HUES6 (cell line): ENCODE data around the gene INMT.
A peak's percentile ranks its signal among the peaks of the same experiment; 100 is the strongest.

Experiments
- H3K27ac ChIP-seq: 2 replicates; pipeline ENCODE4 v1.7.0; 2013; ENCODE audit warnings: low read depth, mild to moderate bottlenecking, low read length, inconsistent platforms
- H3K27me3 ChIP-seq: 2 replicates; pipeline ENCODE4 v1.6.1; 2013; ENCODE audit warnings: low read length; ENCODE audit not compliant: control insufficient read depth, insufficient read depth
- H3K36me3 ChIP-seq: 2 replicates; pipeline ENCODE4 v1.6.1; 2013; ENCODE audit warnings: low read length; ENCODE audit not compliant: control insufficient read depth, insufficient read depth
- H3K4me1 ChIP-seq: 2 replicates; pipeline ENCODE4 v1.6.1; 2013; ENCODE audit warnings: low read length; ENCODE audit not compliant: control insufficient read depth, insufficient read depth
- H3K4me3 ChIP-seq: 2 replicates; pipeline ENCODE4 v1.5.1; 2013; ENCODE audit warnings: low read depth, low read length
- H3K9ac ChIP-seq: one replicate; pipeline ENCODE4 v1.6.1; 2013; ENCODE audit warnings: mild to moderate bottlenecking, low read length
- H3K9me3 ChIP-seq: 2 replicates; pipeline ENCODE4 v1.6.1; 2013; ENCODE audit warnings: low read depth, low read length; ENCODE audit not compliant: control insufficient read depth, insufficient read depth

Gene INMT

DNA sequence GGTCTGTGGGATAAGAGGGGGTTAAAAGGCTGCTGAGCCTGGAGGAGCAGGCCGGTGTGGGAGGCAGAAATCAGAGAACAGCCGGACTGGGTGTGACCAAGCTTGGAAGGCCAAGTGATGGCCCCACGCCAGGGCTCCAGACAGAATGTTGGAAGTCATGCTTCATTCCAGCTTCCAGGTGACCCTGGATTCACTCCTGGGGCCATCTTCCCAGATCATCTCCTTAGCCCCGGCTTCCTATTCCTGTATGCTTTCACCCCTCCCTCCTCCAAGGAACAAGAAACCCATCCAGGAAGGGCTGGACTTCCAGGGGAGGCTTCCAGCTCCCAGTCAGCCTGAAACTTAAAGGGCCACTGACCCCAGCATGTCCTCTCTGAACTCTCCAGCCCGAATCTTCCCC lies 1.0 kb downstream of the INMT start:
- Histone ChIP-seq H3K4me3 (no peak overlapping the region), H3K4me1 (no peaks in the 10 kb centered on the region; the same call in 1 of the 2 replicates), H3K36me3 (no peaks in the 10 kb centered on the region), H3K9ac (no peak overlapping the region), H3K27ac (no peak overlapping the region), H3K9me3 (0 out of 2 replicates have a peak, but pooled peaks cover 5% of the 10 kb centered on the region), H3K27me3 (no peaks in the 10 kb centered on the region)

DNA sequence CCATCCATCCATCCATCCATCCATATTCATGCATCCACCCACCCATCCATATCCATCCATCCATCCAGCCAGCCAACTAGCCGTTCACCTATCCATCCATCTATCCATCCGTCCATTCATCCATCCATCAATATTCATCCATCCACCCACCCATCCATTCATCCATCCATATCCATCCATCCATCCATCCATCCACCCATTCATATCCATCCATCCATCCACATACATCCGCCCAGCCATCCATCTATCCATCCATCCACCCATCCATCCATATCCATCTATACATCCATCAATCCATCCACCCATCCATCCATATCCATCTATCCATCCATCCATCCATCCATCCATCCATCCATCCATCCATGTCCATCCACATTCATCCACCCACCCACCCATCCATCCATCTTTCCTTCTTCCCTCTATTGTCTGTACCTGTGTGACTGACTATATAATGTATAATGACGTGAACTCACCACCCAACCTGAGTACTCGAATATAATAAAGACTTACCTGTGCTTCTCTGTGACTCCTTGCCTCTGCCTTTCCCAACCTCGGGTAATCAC lies 2.5 kb downstream of the INMT start:
- H3K9ac ChIP-seq, result no peak overlapping the region
- H3K27me3 ChIP-seq, result no peaks in the 10 kb centered on the region
- no peaks in the 10 kb centered on the region; the same call in 1 of the 2 replicates for H3K4me1 ChIP-seq
- H3K9me3 ChIP-seq, result 0 out of 2 replicates have a peak, but pooled peaks cover 5% of the 10 kb centered on the region
- H3K4me3 ChIP-seq, result no peak overlapping the region
- no peak overlapping the region for H3K27ac ChIP-seq
- H3K36me3 ChIP-seq, result no peaks in the 10 kb centered on the region

DNA sequence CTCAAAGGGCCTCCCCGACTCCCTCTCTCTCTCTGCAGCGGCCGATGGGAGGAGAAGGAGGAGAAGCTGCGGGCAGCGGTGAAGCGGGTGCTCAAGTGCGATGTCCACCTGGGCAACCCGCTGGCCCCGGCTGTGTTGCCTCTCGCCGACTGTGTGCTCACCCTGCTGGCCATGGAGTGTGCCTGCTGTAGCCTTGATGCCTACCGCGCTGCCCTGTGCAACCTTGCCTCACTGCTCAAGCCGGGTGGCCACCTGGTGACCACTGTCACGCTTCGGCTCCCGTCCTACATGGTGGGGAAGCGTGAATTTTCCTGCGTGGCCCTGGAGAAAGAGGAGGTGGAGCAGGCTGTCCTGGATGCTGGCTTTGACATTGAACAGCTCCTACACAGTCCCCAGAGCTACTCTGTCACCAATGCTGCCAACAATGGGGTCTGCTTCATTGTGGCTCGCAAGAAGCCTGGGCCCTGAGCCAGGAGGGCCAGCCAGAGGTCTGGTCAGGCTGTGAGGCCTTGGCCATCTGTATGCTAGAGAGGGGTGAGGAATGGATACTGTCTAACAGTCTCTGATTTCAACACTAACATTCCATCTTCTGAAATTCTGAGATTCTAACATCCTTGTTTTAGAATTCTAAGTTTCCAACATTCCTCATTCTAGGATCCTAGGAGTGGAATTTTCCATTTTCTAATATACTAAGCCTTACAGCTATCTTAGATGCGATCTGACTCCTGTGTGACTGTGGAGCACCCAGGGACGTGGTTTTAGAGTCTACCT lies 3.6 kb downstream of the INMT start:
- no peak overlapping the region for H3K27ac ChIP-seq
- no peaks in the 10 kb centered on the region; the same call in 1 of the 2 replicates for H3K27me3 ChIP-seq
- H3K9ac ChIP-seq, result no peak overlapping the region
- no peak overlapping the region for H3K4me3 ChIP-seq
- no peaks in the 10 kb centered on the region for H3K36me3 ChIP-seq
- no peaks in the 10 kb centered on the region for H3K9me3 ChIP-seq
- no peaks in the 10 kb centered on the region; the same call in 1 of the 2 replicates for H3K4me1 ChIP-seq

DNA sequence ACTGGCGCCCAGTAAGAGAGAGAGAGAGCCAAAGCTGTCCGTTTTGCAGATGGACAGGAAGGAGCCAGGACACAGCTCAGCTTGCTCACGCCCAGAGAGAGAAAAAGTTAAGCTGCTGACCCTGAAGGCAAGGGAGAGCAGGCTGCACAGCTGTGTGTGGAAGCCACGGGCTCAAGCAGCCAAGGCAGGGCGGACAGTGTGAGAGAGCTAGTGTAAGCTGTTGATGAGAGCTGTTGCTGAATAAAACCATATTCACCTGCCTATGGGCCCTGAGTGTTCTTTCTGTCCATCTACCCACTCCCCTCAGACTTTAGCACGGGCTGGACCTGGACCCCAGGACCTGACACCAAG lies 5.4 kb downstream of the INMT start:
- H3K4me3 ChIP-seq, result no peak overlapping the region
- H3K36me3 ChIP-seq, result no peaks in the 10 kb centered on the region
- no peak overlapping the region for H3K9ac ChIP-seq
- H3K4me1 ChIP-seq, result no peaks in the 10 kb centered on the region
- H3K9me3 ChIP-seq, result no peaks in the 10 kb centered on the region
- peaks cover 5% of the 10 kb centered on the region for H3K27me3 ChIP-seq
- H3K27ac ChIP-seq, result no peak overlapping the region

DNA sequence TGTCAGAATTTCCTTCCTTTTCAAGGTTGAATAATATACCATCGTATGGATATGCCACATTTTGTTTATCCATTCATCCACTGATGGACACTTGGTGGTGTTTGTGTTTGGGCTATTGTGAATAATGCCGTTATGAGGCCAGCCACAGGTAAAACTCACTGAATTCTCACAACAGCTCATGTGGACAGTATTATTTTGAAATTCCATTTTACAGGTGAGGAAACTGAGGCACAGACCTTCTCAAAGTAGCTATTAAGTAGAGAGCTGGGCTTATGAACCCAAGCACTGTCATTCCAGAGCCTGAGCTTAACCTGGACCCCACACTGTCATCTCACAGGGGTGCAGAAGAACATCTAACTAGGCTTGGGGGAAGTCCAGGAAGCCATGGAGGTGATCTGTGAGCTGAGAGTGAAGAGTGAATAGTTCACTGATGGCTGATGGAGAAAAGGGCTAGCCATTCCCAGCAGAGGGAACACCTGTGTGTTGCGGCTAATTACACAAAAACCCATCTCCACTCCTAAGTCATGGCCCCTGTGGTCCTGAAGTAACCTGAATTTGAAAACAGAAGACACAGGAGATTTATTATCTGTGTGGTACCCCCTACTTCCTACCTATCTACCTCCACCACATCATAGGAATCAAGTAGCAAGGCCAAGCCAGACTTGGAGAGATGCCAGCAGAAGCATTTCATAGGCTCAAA lies 8.7 kb downstream of the INMT start:
- no peak overlapping the region for H3K4me3 ChIP-seq
- peaks cover 5% of the 10 kb centered on the region for H3K27me3 ChIP-seq
- no peaks in the 10 kb centered on the region for H3K36me3 ChIP-seq
- H3K27ac ChIP-seq, result no peak overlapping the region
- H3K4me1 ChIP-seq, result no peaks in the 10 kb centered on the region
- H3K9me3 ChIP-seq, result no peaks in the 10 kb centered on the region
- no peak overlapping the region for H3K9ac ChIP-seq

DNA sequence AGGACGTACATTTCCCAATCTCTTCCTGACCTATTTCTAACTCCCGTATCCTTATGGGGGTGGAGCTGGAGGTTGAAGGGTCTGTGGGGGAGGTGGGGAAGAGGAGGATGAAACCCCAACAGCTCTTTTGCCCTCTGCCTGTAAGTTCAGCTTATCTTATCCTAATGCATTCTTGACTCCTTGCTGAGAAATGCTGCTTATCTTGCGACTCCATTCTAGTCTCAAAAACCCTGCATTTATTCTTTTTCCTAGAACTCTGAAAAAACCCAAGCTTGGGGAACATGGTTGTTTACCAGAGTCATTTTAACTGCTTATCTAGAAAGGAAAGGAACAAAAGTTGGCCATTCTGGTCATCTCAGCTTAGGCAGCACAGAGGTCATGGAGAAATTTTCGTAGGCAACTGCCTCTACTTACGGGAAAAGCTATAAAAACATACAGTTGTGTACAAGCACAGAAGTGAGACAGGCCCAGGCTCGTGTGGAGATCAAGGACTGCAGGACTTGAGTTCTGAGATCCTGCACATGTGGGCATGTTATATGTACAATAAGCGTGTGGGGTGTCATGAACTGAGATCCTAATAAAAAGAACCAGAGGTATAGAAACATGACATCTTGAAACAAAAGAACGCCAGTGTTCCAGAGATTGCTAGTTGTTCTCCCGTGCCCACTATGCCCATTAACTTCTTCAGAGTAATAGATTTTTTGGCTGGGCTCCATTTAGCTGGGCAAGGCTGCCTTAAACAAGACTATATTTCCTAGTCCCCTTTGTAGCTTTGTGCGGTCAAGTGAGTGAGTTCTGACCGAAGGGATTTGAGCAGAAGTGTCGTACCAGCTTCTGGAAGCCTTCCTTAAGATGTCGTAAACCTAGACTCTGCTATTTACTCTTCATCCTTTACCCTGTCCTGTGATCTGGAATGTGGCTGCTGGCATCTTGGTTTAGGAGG lies 9.6 kb downstream of the INMT start:
- H3K27me3 ChIP-seq, result peaks cover 5% of the 10 kb centered on the region

DNA sequence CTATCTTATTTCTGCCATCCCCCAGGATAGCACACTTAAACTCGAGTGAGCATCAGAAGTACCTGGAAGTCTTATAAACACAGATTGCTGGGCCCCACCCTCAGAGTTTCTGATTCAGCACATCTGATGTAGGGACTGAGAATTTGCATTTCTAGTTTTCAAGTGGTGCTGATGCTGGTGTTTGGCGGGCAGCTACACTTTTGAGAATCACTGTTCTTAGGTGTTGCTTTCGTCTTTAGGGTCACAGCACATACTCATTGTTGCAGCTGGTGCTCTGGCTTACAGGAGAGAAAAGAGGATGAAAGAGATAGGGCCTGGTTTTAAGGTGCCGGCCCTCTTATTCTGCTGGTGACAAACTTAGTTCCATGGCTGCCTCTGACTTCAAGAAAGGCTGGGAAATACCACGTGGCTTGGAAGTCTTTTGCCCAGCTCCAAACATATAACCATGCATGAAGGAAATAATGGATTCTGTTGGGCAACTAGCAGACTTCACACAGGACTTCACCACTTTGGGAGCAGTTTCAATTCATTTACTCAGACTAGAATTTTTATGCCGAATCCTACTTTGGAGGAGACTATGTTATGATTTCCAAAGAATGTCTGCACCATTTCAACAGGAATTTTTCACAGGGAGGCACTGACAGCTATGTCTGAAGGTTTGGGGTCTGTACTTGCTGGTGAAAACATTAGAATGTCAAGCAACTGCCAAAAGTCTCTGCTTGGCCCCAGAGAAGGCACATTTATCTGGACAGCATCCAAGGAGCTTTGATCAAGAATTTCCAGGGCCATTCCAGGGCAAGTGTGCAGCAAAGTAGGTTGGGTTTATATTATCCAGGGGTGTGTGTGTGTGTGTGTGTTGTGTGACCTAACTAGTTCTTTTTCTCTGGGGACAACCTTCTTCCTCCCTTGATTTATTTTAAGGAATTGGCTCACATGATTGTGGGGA lies 12.4 kb downstream of the INMT start:
- no peaks in the 10 kb centered on the region for H3K9me3 ChIP-seq
- no peak overlapping the region for H3K4me3 ChIP-seq
- H3K27me3 ChIP-seq, result peaks cover 5% of the 10 kb centered on the region
- H3K4me1 ChIP-seq, result no peaks in the 10 kb centered on the region
- no peak overlapping the region for H3K27ac ChIP-seq
- H3K9ac ChIP-seq, result no peak overlapping the region
- H3K36me3 ChIP-seq, result no peaks in the 10 kb centered on the region

More for the DNA sequence above, 9.6 kb downstream of the INMT start:
- H3K27ac ChIP-seq, result no peak overlapping the region
- no peaks in the 10 kb centered on the region for H3K4me1 ChIP-seq
- no peak overlapping the region for H3K4me3 ChIP-seq
- no peak overlapping the region for H3K9ac ChIP-seq
- H3K9me3 ChIP-seq, result no peaks in the 10 kb centered on the region
- H3K36me3 ChIP-seq, result no peaks in the 10 kb centered on the region

DNA sequence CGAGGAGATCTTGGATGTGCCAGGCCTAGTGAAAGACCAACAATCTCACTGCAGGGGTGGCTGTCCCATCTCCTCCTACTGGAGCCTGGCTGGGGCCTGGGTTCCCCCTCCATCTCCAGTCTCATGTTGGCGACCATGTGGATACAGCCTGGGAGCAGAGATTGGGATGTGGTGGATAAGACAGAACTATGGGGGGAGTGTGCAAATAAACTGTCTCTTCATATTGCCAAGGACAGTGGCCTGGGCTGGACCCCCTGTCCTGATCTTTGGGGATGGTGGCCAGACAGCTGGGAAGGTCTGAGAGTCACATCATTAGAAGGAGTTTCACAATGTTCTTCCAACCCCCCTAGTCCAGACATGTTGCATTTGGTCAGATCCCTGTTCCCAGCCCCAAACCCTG lies 13.5 kb downstream of the INMT start:
- Histone ChIP-seq H3K4me3 (no peak overlapping the region), H3K27me3 (peaks cover 6% of the 10 kb centered on the region), H3K4me1 (0 out of 2 replicates have a peak, but pooled peaks cover under 1% of the 10 kb centered on the region), H3K36me3 (no peaks in the 10 kb centered on the region), H3K9ac (no peak overlapping the region), H3K27ac (no peak overlapping the region), H3K9me3 (no peaks in the 10 kb centered on the region)

DNA sequence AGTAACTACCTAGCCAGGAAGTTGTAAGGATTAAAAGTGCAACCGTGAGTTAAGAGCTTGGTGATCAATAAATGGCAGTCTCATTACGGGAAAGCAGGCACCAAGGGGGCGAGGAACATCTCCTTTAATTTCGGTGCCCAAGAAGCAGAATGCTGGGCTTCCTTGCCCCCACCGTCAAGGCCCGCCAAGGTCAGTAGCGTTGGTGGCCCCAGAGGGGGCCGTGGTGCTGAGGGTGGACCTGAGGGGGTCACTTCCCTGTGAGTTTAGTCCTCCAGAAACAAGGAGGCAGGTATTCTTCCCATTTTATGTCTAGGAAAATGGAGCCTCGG lies 18.9 kb downstream of the INMT start:
- no peaks in the 10 kb centered on the region for H3K36me3 ChIP-seq
- H3K9me3 ChIP-seq, result no peaks in the 10 kb centered on the region
- peaks cover 11% of the 10 kb centered on the region; the same call in 1 of the 2 replicates for H3K4me1 ChIP-seq
- peak overlapping the region; percentile 92 for H3K4me3 ChIP-seq
- peaks cover 3% of the 10 kb centered on the region; the same call in 1 of the 2 replicates for H3K27me3 ChIP-seq
- H3K27ac ChIP-seq, result no peak overlapping the region
- no peak overlapping the region for H3K9ac ChIP-seq
